Activated naive CD4-positive, alpha-beta T cell treated with Interleukin-2 at 50 U/mL for 16 hours (primary cell): Measurements from ENCODE around the gene ARHGEF7.

Experiments used
- DNase-seq: peaks from one replicate; pipeline ENCODE4 v3.0.0-alpha.2; 2020

Gene ARHGEF7

DNA sequence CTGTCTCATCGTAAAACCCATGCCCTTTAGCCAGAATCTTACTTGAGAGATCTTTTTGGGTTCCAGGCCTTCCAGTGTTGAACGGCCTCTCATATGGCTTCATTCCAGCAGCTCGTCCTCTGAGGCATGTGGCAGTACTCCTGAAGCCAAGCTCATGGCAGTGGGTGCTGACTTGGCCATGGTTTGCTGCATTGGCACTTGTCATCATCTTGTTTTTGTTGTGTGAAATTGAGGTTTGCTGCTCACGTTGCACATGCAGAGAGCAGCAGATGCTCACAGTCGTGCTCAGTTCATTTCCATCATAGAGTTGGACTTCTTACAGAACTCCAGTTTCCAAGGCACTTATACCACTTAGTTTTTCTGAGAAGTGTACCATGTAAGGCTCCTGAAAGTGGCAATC is 220.2 kb downstream of the ARHGEF7 start:
- no peak for DNase-seq

DNA sequence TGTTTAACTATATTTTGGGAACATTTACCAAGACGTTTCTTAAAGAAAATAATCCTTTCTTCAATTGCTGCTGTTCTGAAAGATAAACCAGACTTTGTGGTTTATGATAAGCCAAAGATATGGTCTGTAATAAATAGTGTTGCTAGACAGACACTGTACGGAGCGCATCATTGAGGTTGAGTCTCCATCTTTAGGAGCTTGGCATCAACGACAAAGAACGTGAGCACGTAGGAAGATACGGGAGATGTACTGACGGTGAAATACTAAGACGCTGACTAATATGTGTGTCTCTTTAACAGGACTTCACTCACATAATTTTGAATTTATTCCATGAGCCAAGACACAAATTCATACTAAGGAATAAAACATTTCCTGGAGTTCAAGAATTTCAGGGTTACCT is 221.6 kb downstream of the ARHGEF7 start:
- no peak for DNase-seq

DNA sequence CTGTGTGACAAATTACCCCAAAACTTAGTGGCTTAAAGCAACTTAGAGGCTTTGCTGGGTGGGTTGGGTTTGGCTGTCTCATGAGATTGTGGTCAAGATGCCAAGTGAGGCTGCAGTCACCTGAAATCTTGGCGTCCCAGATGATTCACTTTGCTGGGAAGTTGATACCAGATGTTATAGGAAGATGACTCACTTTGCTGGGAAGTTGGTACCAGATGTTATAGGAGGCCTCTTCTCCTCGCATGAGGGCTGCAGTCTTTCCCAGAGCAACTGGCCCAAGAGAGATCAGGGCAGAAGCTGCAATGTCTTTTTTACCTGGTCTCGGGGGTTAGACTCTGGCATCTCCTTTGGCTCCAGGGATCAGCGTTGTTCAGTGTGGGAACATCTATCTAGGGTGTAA is 222.1 kb downstream of the ARHGEF7 start:
- DNase-seq = no peak

DNA sequence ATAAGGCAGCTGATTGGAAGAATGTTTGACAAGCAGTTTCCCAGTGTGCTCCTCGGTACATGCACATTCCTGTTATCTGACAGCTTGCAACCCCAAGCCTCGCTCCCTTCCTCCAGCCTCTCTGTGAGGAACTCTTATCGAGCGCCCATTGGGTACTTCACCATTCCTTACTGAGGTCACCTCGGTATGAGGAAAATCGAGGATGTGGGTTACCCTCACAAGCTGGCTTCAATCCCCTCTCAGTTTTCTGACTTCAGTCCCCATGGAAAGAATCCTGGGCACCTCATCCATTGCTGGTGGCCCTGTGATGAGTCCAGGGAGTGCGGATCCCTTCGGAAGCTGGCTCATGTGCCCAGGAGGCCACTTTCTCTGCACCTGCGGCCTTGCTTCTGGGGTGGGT is 222.6 kb downstream of the ARHGEF7 start:
- no peak for DNase-seq

DNA sequence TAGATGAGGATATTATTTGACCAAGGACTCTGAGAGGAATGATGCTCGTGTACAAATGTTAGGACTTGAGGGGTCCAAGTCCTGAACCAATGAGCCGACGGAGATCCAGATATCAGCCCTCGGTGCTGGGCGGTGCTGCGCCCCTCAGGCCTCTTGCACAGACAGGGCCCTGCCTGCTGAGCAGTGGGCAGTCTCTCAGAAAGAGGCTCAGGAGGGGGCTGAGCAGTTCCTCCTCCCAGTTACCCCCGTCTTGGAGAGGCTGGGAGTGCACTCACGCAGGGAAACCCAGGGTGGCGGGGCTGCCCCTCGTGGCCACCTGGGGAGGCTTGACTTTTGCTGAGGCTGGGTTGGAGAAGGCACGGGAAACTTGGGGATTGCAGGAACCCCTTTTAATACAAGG is 223.7 kb downstream of the ARHGEF7 start:
- DNase-seq = no peak

DNA sequence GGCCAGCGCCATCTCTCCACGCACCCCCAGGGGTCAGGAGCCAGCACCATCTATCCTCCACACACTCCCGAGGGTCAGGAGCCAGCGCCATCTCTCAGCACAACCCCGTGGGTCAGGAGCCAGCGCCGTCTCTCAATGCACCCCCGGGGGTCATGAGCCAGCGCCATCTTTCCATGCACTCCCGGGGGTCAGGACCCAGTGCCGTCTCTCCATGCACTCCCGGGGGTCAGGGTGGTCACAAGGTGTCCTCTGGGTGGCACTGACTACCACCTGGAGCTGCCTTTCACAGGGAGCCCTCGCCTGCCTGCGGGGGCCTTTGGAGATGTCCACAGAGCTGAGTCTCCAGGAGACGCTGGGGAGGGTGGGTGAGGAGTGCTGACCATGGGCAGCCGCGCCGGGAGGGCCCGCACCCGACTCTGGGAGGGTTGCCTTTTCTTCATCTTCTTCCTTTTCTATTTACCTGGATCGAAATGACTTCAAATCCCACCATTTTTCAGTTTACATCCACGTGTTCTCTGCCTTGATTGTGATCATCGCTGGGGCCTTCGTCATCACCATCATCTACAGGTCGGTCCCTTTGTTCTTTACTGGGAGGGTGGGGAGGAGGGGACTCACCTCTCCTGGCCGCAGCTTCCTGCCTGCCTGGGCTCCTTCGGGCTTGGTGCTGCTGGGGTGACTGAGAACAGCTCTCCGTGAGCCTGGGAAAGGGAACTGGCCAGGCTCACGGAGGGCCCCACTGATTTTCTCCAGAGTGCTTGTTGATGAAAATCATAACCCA is 224.4 kb downstream of the ARHGEF7 start:
- no peak for DNase-seq

DNA sequence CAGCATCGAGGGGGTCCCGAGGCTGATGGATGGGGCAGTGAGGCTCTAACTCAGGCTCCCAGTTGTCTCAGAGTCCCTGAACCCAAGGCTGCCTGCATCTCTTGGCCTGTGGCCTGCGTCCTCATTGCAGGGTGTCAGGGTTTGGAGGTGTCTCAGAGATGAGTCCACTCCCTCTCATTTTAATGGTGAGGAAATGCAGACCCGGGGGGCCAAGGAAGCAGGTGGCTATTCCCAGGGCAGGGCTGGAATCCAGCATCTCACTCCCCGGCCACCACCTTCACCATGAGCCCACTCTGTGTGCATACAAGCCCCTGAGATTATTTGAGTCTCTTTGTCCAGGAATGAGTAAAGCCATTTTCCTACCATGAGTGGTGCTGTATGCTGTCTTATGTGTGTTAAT is 226.8 kb downstream of the ARHGEF7 start:
- no peak for DNase-seq

DNA sequence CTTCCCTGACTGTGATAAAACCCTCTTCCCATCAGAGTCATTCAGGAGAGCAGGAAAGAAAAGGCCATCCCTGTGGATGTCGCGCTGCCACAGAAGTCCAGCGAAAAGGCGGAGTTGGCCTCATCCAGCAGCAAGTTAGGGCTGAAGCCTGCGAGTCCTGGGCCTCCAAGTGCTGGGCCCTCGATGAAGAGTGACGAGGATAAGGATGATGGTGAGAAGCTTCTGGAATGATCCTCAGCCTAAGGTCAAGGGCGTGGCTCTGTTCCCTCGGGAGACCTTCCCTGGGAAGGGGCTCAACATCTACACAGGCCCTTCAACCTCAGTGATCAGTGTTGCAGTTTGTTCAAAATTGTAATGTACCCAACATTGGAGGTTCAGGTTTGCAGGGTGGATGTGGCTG is 227.6 kb downstream of the ARHGEF7 start:
- no peak for DNase-seq

DNA sequence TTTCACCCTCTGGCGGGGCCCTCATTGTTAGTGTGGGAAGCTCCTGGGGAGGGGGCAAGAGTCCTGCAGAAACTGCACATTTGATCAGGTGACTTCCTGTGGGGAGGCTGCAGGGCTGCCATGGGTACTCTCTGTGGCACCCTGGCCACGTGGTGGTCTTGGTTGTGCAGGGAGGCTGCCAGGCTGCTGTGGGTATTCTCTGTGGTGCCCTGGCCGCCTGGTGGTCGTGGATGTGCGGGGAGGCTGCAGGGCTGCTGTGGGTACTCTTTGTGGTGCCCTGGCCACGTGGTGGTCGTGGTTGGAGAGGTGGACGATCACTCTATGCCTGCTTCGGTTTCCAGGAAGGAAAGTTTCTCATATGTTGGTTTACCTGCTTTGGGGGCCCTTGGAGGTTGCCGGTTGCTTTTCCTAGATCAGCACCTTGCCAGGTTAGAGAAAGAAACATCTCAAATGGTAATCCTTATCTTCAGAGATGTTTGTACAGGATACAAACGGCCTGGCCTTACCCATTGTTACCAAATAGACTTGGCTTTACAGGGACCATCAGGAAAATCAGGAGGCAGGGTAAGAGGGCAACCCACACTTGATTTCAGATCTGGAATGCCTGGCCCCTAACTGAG is 228.2 kb downstream of the ARHGEF7 start:
- DNase-seq = no peak

DNA sequence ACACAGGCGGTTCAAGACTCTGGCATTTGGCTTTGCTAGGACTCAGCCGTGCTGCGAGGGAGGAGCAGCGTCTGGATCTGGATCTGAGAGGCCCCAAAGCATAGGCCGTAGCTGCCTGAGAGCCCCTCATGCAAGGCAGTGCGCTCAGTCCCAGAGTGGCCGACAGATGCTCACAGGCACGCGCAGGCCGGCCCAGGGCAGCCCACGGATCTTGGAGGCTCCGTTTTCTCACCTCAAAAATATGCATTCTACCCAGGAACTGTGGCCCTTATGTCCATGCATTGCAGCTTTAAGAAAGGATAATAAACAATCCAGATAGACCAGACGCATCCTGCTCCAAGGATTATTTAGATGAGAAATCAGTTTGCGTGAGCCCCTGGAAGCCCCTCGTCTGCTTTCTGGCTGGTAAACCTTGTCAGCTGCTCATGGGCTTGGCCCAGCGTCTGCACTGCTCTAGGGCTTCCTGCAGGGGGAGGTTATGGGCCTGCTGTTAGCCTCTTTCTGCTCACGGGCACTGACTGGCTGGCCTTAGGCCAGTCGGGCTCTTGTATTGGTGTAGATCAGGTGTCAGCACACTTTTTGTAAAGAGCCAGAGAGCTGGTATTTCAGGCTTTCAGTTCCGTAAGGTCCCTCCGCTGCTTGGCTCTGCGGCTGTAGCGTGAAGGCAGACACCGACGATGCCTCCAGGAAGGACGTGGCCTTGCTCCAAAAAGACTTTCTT is 229.5 kb downstream of the ARHGEF7 start:
- no peak for DNase-seq

DNA sequence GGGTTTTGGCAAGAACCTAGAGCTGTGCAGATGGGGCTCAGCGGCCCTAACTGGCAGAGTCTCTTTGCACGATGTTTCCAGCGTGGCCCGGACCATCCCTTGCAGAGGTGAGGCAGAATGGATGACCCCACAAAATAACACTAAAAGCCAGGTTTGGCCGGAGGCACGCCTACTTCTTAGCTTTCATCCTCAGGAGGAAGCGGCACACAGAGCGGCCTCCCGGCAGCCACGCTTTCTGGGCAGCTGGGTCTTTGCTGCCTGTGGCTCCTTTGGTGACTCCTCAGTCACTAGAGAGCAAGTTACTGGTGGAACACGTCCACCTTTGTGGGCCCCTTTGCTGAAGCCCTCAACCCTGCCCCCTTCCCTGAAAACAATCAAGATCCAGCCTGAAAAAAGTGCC is 230.6 kb downstream of the ARHGEF7 start:
- no peak for DNase-seq

DNA sequence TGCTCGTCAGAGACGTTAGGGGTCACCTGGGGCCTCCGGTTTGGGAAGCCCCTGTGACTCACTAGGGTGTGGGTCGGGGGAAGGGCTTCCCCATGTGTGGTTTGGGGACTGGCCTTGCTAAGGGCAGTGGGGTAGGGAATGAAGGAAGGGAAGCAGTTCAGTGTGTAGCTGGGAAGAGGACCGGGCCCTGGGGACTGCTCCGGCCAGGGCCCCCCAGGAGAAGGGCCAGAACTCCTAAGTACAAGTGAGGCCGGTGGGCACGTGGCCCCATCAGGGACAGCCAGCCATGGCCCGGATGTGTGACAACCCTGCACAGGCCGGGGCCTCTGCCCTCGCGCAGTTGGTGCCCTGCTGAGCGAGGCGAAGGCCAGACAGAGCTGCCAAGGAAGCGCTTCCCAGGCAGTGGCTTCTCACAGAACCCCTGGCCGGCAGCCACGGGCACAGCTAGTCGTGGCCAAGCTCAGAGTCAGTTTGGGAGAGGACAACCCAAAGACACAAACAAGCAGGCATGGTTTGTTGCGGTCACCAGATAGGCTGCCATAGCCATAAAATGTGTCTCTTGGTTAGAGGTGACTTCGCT is 231.1 kb downstream of the ARHGEF7 start:
- DNase-seq = no peak

DNA sequence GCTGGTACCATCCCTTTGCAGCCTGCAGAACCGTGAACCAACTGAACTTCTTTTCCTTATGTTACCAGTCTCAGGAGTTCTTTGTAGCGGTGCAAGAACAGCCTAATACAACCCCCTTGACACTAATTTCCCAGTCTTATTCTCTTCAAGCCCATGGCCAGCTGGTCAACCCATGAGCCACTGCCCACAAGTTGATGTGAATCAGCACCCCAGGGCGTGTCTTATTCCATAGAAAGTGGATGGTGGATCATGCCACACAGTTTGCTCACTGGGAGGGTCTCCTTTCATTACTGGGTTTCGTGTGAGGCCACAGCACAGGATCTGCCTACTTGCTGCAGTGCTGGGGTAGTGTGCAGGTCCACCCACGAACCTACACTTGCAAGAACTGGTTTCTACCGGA is 232.3 kb downstream of the ARHGEF7 start:
- no peak for DNase-seq

DNA sequence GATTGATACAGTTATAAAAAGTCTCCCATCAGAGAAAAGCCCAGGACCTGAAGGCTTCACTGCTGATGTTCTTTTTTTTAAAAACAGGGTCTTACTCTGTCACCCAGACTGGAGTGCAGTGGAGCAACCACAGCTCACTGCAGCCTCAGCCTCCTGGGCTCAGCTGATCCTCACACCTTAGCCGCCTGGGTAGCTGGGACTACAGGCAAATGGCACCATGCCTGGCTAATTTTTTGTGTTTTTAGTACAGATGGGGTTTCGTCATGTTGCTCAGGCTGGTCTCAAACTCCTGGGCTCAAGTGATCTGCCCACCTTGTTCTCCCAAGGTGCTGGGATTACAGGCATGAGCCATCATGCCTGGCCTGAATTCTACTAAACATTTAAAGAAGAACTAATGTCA is 238.4 kb downstream of the ARHGEF7 start:
- no peak for DNase-seq

DNA sequence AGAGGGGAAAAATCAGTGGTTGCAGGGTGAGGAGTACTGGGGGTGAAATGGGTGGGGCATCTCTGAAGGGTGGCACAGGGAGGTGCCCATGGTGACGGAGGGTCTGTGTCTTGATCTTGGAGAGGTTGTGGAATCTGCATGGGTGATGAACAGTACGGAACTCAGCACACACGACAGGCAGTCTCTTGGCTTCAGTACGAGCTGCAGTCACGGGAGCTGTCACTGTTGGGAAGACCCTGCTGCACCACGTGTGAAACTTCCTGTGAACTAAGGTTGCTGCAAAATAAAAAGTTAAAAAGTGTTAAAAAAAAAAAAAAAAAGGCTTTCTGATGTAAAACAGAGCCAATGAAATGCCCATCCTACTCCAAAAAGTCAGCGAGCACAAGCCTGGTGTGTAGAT is 239.7 kb downstream of the ARHGEF7 start:
- no peak for DNase-seq
